Hepatocyte (in vitro differentiated cells): ENCODE measurements around the gene CUL7. TPM values are rescaled to one million over a fixed set of nuclear protein-coding genes. Genes with fewer than 3 reads are reported as not detected.
A peak's percentile ranks its signal among the peaks of the same experiment; 100 is the strongest.

Experiments
- DNase-seq: peaks from one replicate; pipeline ENCODE4 v3.0.0-alpha.2; 2016; ENCODE audit warnings: low spot score
- H2AFZ ChIP-seq: fragments of 200-600 bp; sonication (generic); 2 replicates; pipeline ENCODE4 v1.6.0; 2016; ENCODE audit warnings: antibody characterized with exemption, mild to moderate bottlenecking
- H3K27ac ChIP-seq: fragments of 200-600 bp; sonication (generic); 2 replicates; pipeline ENCODE4 v1.5.1; 2016; ENCODE audit warnings: mild to moderate bottlenecking
- H3K27me3 ChIP-seq: fragments of 200-600 bp; sonication (generic); 2 replicates; pipeline ENCODE4 v1.6.1; 2016
- H3K36me3 ChIP-seq: fragments of 200-600 bp; sonication (generic); replicated peaks from 2 replicates; pipeline ENCODE4 v1.5.1; 2016; ENCODE audit warnings: low read depth; ENCODE audit not compliant: insufficient read depth
- H3K4me1 ChIP-seq: fragments of 200-600 bp; sonication (generic); 2 replicates; pipeline ENCODE4 v1.5.1; 2016; ENCODE audit warnings: mild to moderate bottlenecking, moderate library complexity; ENCODE audit not compliant: insufficient read depth
- H3K4me2 ChIP-seq: fragments of 200-600 bp; sonication (generic); 2 replicates; pipeline ENCODE4 v1.6.0; 2016
- H3K4me3 ChIP-seq: fragments of 200-600 bp; sonication (generic); 2 replicates; pipeline ENCODE4 v1.5.1; 2016; ENCODE audit warnings: mild to moderate bottlenecking
- H3K79me2 ChIP-seq: fragments of 200-600 bp; sonication (generic); 2 replicates; pipeline ENCODE4 v1.6.0; 2017; ENCODE audit warnings: mild to moderate bottlenecking
- H3K9me2 ChIP-seq: fragments of 200-600 bp; sonication (generic); replicated peaks from 2 replicates; pipeline ENCODE4 v1.6.0; 2017; ENCODE audit warnings: mild to moderate bottlenecking; ENCODE audit not compliant: insufficient read depth
- H3K9me3 ChIP-seq: fragments of 200-600 bp; sonication (generic); 2 replicates; pipeline ENCODE4 v1.5.1; 2016; ENCODE audit warnings: low read depth, mild to moderate bottlenecking
- H4K20me1 ChIP-seq: fragments of 200-600 bp; sonication (generic); 2 replicates; pipeline ENCODE4 v1.6.0; 2016; ENCODE audit warnings: mild to moderate bottlenecking; ENCODE audit not compliant: insufficient read depth, poor library complexity, severe bottlenecking
- EZH2 ChIP-seq: fragments of 200-600 bp; sonication (generic); IDR thresholded peaks from 2 replicates; pipeline ENCODE4 v1.6.1; 2016; ENCODE audit warnings: antibody characterized with exemption, mild to moderate bottlenecking, borderline replicate concordance
- EZH2phosphoT487 ChIP-seq: fragments of 200-600 bp; sonication (generic); IDR thresholded peaks from one replicate; pipeline ENCODE4 v1.6.1; 2018; ENCODE audit warnings: antibody characterized with exemption, mild to moderate bottlenecking, low read depth, moderate library complexity; ENCODE audit not compliant: unreplicated experiment, severe bottlenecking
- WGBS: methylation state at CpG from one replicate; pipeline ENCODE4 v1.1.6; 2016; ENCODE audit warnings: low lambda C conversion rate; ENCODE audit errors: missing lambda C conversion rate; 5-methylcytosine and 5-hydroxymethylcytosine counted together
- polyA plus RNA-seq: library from polyadenylated mRNA; unstranded; fragments of >200 nt; fragmentation: Nextera tagmentation; extraction: Ambion mirVana; gene quantifications from 2 replicates; pipeline ENCODE4 v1.2.1, GENCODE V29; 2016
- total RNA-seq: library from RNA; depleted of rRNA; stranded (reverse); fragments of >200 nt; gene quantifications from 2 replicates; pipeline ENCODE4 v1.2.3, GENCODE V29; 2014
- TF ChIP-seq, protein P1 (sequence below): fragments of 200-600 bp; sonication (generic); IDR thresholded peaks from 2 replicates; pipeline ENCODE4 v1.5.1; 2016; ENCODE audit warnings: antibody characterized with exemption, mild to moderate bottlenecking; ENCODE audit not compliant: poor library complexity

The CUL7 gene
- total and polyA plus RNA-seq, 2 experiments from 2014 or later = 46.4 to 58.2 TPM

DNA sequence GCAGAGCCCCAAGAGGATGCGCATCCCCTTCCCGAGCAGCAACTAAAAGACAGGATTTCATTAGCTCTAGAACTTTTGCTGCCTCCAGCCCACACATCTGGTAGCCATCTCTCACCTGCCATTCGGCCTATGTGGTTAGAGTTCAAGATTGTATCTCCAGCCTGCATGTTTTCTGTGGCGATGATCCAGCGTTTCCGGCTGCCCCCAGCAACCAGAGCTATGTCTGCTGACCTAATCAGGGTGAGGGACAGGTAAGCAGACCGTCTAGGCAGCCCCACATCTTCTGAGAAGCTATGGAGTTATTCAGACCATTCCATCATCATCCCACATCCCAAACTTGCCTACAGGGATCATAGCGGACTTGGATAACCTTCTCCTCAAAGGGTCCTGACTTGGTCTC is 2.3 kb upstream of the CUL7 start:
- TF ChIP-seq EZH2 (no peak), EZH2phosphoT487 (no peak)
- TF ChIP-seq, protein P1, sequence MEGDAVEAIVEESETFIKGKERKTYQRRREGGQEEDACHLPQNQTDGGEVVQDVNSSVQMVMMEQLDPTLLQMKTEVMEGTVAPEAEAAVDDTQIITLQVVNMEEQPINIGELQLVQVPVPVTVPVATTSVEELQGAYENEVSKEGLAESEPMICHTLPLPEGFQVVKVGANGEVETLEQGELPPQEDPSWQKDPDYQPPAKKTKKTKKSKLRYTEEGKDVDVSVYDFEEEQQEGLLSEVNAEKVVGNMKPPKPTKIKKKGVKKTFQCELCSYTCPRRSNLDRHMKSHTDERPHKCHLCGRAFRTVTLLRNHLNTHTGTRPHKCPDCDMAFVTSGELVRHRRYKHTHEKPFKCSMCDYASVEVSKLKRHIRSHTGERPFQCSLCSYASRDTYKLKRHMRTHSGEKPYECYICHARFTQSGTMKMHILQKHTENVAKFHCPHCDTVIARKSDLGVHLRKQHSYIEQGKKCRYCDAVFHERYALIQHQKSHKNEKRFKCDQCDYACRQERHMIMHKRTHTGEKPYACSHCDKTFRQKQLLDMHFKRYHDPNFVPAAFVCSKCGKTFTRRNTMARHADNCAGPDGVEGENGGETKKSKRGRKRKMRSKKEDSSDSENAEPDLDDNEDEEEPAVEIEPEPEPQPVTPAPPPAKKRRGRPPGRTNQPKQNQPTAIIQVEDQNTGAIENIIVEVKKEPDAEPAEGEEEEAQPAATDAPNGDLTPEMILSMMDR = no peak
- Histone ChIP-seq H3K4me3 (no peak overlapping the region), H3K4me1 (peaks cover 28% of the 10 kb centered on the region), H3K27ac (no peak overlapping the region), H3K27me3 (no peaks in the 10 kb centered on the region), H4K20me1 (no peaks in the 10 kb centered on the region), H3K79me2 (peaks cover 58% of the 10 kb centered on the region), H3K9me3 (no peaks in the 10 kb centered on the region), H2AFZ (no peak overlapping the region), H3K4me2 (no peak overlapping the region), H3K36me3 (no peaks in the 10 kb centered on the region), H3K9me2 (no peaks in the 10 kb centered on the region)
- WGBS = 87% methylated on average over 8 of the region's 8 CpGs
- no peak for DNase-seq

DNA sequence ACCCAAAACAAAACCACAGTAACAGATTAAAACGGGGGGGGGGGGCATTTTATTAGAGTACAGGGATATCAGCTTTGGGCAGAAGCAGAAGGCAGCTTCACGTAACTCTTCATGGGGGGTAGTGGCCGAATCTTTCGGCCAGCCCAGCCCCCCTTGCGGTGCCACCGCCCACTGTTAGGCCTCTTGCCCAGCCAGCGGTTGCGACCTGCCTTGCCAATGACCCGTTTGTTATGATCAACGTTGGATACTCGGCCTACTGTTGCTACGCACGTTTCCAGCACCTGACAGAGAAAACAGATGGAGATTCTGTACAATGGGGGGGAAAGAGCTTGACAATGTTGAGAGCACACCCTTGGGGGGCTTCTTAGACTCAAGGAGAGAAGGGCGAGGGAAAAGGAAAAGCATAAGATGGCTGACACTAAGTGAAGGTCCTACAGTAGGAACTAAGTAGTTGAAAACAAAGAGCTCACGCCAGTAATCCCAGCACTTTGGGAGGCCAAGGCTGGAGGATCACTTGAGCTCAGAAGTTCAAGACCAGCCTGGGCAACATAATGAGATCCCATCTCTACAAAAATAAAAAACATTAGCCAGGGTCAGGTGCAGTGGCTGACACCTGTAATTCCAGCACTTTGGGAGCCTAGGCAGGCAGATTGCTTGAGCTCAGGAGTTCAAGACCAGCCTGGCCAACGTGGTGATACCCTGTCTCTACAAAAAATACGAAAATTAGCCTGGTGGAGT is 724 bp upstream of the CUL7 start:
- H3K9me3 ChIP-seq = no peaks in the 10 kb centered on the region
- H3K4me1 ChIP-seq = peaks cover 32% of the 10 kb centered on the region
- no peaks in the 10 kb centered on the region for H3K36me3 ChIP-seq
- DNase-seq = no peak
- peak overlapping the region; percentile 96 for H3K27ac ChIP-seq
- whole genome bisulfite sequencing = 87% methylated on average over 17 of the region's 17 CpGs
- H2AFZ ChIP-seq = peak overlapping the region; percentile 28
- H3K9me2 ChIP-seq = no peaks in the 10 kb centered on the region
- peaks cover 61% of the 10 kb centered on the region for H3K79me2 ChIP-seq
- H3K4me2 ChIP-seq = peak overlapping the region; percentile 77
- H3K4me3 ChIP-seq = no peak overlapping the region
- H4K20me1 ChIP-seq = no peaks in the 10 kb centered on the region
- TF ChIP-seq, protein P1 = no peak
- no peak for TF ChIP-seq EZH2phosphoT487
- no peak for TF ChIP-seq EZH2
- H3K27me3 ChIP-seq = no peaks in the 10 kb centered on the region

DNA sequence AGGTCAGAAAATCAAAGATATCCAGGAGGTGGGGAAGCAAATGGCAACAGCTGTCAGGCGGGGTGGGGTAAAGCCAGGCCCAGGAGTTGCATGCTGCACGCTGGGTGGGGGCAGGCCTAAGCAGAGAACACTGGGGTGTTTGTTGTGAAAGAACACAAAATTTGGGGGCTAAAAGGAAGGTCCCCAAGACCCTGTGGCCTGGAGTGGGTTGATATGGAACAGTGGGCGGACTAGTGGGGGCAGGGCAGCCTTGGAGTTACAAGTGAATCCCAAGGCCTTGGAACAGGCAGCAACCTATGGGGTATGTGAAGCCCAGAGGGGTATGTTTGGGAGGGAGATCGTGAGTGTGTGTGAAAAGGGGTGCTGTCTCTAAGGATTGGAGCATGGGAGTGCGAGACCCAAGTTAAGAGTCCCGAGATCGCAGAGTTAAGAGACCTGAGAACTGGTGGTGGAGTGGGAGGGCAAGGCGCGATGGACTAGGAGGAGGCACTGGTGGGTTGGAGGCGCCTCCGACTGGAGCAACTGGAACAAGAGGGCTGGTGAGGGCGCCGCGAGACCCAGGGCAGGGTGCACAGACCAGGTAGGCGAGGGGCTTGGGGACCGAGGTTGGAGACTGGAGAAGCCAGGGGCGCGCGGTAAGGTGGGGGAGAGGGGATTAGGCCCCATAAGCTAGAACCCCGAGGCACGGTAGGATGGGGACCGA is 658 bp downstream of the CUL7 start:
- Histone ChIP-seq H3K27ac (peak overlapping the region; percentile 98), H3K9me2 (no peaks in the 10 kb centered on the region), H4K20me1 (no peaks in the 10 kb centered on the region), H3K4me1 (peaks cover 27% of the 10 kb centered on the region), H2AFZ (peak overlapping the region; percentile 44), H3K27me3 (no peaks in the 10 kb centered on the region), H3K9me3 (no peaks in the 10 kb centered on the region), H3K4me3 (peak overlapping the region; percentile 40), H3K4me2 (peak overlapping the region; percentile 93), H3K79me2 (peaks cover 49% of the 10 kb centered on the region), H3K36me3 (no peaks in the 10 kb centered on the region)
- 19% methylated on average over 18 of the region's 22 CpGs for WGBS
- no peak for TF ChIP-seq EZH2phosphoT487
- TF ChIP-seq, protein P1 = peak; percentile 10
- DNase-seq = peak; percentile 41
